Right lobe of liver (tissue), 6 donors: ENCODE results near the gene RASSF5. TPM values are rescaled to one million over a fixed set of nuclear protein-coding genes. Genes with fewer than 3 reads are reported as not detected.

Experiments used
- ATAC-seq, 4 donors: fragments of 200-7000 bp; cut with Tn5 transposase; one replicate each; pipeline ENCODE4 v1.9.1; 2020; ENCODE audit warnings: mild to moderate bottlenecking in 4 of 4, moderate library complexity in 4 of 4
- DNase-seq, 3 donors: peaks; one replicate each; pipeline ENCODE4 v3.0.0-alpha.2; 2020
- H3K27ac ChIP-seq, 3 donors: fragments of 200-600 bp; one replicate each; pipeline ENCODE4 v1.8.0; 2022
- H3K27me3 ChIP-seq, 2 donors: fragments of 200-600 bp; one replicate each; pipeline ENCODE4 v1.8.0; 2022
- H3K36me3 ChIP-seq, 4 donors: fragments of 200-600 bp; sonication (generic) in 1 of 4; one replicate each; pipeline versions ENCODE4 v1.5.1 to v1.8.0; 2017 to 2022; ENCODE audit warnings: control low read depth in 1 of 4
- H3K4me1 ChIP-seq, 4 donors: fragments of 200-600 bp; sonication (generic) in 1 of 4; one replicate each; pipeline versions ENCODE4 v1.5.1 to v1.8.0; 2017 to 2022; ENCODE audit warnings: control low read depth in 1 of 4
- H3K4me3 ChIP-seq, 3 donors: fragments of 200-600 bp; one replicate each; pipeline ENCODE4 v1.8.0; 2022
- H3K9me3 ChIP-seq, 4 donors: fragments of 200-600 bp; sonication (generic) in 1 of 4; one replicate each; pipeline versions ENCODE4 v1.5.1 to v1.8.0; 2017 to 2022; ENCODE audit warnings: control low read depth in 1 of 4
- POLR2A ChIP-seq: fragments of 450-650 bp; IDR thresholded peaks from one replicate; pipeline ENCODE4 v1.6.1; 2017; ENCODE audit warnings: antibody characterized with exemption, mild to moderate bottlenecking
- WGBS: methylation state at CpG from one replicate; pipeline ENCODE4 v1.1.6; 2018; ENCODE audit warnings: low coverage, low lambda C conversion rate; ENCODE audit not compliant: insufficient coverage; ENCODE audit errors: missing lambda C conversion rate; 5-methylcytosine and 5-hydroxymethylcytosine counted together
- intact Hi-C, 2 donors: fragments of 100-400 bp; cut with DNase I; formaldehyde crosslinking; loops; one replicate each; pipeline versions ENCODE4 v1.11.2 to v1.14.1; 2022
- total RNA-seq, 6 experiments: library from RNA; depleted of rRNA in 2 of 6; stranded (reverse); fragments of >200 nt in 2 of 6; fragmentation: NEBNext Ultra II Directional in 3 of 6; extraction: Animal tissue kit (Norgen Biotek cat#: 25700) in 3 of 6; gene quantifications; one replicate each; pipeline versions ENCODE4 v1.1.0 to v1.2.4, GENCODE V29; 2016 to 2023
- TF ChIP-seq, protein P1 (sequence below), 4 donors: fragments of 200-600 bp in 3 of 4; fragments of 450-650 bp in 1 of 4; IDR thresholded peaks; one replicate each; pipeline versions ENCODE4 v1.5.1 to v1.8.0; 2016 to 2022; ENCODE audit warnings: antibody characterized with exemption in 4 of 4, mild to moderate bottlenecking in 2 of 4
- donor health status: DM: no; HTN: yes; CAD: no.
- donor health status: DM: no; HTN: no; CAD: no.
- donor health status: DM: no; HTN: no; CAD: no.
- donor health status: DM: no; HTN: yes; CAD: no.
- donor health status: DM: no; HTN: yes; CAD: no.

RASSF5 gene
- total RNA-seq, 6 experiments from 2014 or later, result 8.1 to 18.8 (median 12.6) TPM

DNA sequence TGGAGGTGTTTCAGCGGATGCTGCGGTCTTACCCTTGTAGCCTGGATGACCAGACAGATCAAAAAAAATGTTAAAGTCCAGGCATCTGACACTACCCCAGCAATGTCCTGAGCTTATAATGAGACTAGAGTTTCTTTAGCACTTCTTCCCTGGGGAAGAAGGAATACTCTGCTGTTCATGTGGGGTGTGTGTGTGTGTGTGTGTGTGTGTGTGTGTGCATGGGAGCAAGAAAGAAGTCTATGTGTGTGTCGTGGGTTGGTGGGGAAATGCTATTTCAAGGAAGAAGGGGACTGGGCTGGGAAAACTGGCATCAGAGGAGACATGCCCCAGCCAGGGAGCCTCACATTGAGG, 3.0 kb upstream of the RASSF5 start:
- no peak overlapping the region for H3K4me3 ChIP-seq
- no peaks in the 10 kb centered on the region for H3K27me3 ChIP-seq
- no peaks in the 10 kb centered on the region for H3K36me3 ChIP-seq
- intact Hi-C loops, result loop anchor here in 1 of 2 donors (5.0 kb wide), 1 partner anchor 38 kb away; no protein-coding TSS in a partner anchor
- DNase-seq, result no peak
- no peak for TF ChIP-seq POLR2A
- TF ChIP-seq, protein P1, sequence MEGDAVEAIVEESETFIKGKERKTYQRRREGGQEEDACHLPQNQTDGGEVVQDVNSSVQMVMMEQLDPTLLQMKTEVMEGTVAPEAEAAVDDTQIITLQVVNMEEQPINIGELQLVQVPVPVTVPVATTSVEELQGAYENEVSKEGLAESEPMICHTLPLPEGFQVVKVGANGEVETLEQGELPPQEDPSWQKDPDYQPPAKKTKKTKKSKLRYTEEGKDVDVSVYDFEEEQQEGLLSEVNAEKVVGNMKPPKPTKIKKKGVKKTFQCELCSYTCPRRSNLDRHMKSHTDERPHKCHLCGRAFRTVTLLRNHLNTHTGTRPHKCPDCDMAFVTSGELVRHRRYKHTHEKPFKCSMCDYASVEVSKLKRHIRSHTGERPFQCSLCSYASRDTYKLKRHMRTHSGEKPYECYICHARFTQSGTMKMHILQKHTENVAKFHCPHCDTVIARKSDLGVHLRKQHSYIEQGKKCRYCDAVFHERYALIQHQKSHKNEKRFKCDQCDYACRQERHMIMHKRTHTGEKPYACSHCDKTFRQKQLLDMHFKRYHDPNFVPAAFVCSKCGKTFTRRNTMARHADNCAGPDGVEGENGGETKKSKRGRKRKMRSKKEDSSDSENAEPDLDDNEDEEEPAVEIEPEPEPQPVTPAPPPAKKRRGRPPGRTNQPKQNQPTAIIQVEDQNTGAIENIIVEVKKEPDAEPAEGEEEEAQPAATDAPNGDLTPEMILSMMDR (IDR thresholded peaks at IDR 0.05), result no peak
- no peak for ATAC-seq
- no peak overlapping the region for H3K27ac ChIP-seq
- WGBS, result 31% methylated on average over 3 of the region's 3 CpGs
- H3K4me1 ChIP-seq, result peaks cover 0 to 41% (median 8%) of the 10 kb centered on the region in 4 donors
- no peaks in the 10 kb centered on the region for H3K9me3 ChIP-seq

DNA sequence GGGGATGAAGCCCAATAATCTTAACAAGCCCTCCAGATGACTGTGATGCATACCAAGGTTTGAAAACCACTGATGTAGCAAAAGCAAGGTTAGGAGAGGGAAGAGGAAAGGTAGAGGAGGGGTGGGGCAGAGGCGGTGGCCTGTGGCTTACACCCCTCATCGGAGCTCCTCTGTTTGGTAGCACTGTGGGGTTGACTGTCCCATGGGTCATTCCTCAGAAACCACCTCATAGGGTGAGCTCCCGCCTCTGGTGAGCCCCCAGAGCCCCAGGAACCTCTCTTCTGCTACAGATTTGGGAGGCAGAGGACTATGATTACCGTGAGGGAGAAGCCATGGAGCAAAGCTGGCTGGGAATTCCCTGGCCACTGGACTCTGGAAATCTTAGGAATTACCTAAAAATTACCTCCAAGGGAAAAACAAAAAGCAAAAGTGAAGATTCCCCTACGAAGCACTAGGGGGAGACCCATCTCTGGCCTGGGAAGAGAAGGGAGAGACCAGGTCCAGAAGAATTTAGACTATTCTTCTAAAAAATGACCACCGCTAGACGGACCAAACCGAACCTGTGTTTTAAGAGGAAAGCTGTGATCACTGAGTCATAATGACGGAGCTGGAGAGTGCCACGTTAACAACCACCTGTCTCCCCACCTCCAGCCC, 1.5 kb upstream of the RASSF5 start:
- no peaks in the 10 kb centered on the region for H3K36me3 ChIP-seq
- DNase-seq (peak in 1 of 3 donors; percentile 25), ATAC-seq (peak in 2 of 4 donors; percentile 6 to 24)
- H3K4me1 ChIP-seq, result peaks cover 0 to 49% (median 11%) of the 10 kb centered on the region in 4 donors
- intact Hi-C loops, result no loop called here
- TF ChIP-seq, protein P1 (IDR thresholded peaks at IDR 0.05), result peak; percentile 53 to 73 (median 69)
- TF ChIP-seq POLR2A, result no peak
- no peak overlapping the region for H3K4me3 ChIP-seq
- H3K27me3 ChIP-seq, result no peaks in the 10 kb centered on the region
- peak overlapping the region in 1 of 3 donors; percentile 95 for H3K27ac ChIP-seq
- H3K9me3 ChIP-seq, result no peaks in the 10 kb centered on the region
- 15% methylated on average over 8 of the region's 10 CpGs for WGBS

DNA sequence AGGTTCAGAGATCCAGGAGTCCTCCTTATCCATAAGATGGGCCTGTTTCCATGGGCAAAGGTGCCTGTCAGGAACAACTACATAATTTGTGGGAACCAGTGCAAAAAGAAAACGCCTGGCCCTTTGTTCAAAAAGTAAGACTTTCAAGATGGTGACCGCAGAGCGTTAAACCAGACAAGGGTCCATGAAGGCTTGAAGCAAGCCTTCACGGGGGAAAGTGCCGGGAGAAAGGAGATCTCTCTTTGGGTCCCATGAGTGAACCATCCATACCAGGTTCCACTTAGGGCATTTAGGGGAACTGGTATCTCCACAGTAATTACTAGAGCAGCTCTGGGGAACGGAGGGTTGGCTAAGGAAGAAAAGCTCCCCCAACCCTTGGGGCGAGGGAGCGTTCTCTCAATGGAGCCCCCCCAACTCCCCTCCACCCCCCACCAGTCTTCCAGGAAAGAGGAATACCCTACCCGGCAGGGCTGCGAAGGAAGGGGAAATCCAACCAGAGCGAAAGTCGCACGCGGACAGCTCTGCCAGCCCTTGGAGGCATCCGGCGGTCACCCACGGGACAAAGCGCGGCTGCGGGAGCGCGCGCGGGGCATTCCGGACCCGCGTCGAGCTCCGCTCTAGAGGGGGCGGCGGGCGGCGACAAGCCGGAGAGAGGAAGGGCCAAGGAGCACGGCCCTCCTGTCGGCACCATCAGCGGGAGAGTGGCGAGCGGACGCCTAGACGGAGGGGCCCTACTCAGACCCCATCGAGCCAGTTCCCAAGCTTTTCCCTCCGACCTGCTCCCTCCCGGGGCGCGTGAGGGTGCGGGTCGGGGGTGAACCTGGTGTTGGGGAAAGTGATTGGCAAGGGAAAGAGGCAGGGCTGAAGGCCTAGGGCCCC, 687 bp upstream of the RASSF5 start:
- no peaks in the 10 kb centered on the region for H3K27me3 ChIP-seq
- DNase-seq (peak in 2 of 3 donors; percentile 73 to 79), ATAC-seq (peak; percentile 31 to 46 (median 36))
- peak overlapping the region; percentile 70 to 89 (median 78) for H3K4me3 ChIP-seq
- TF ChIP-seq, protein P1 (IDR thresholded peaks at IDR 0.05), result no peak
- no peak for TF ChIP-seq POLR2A
- no peaks in the 10 kb centered on the region for H3K36me3 ChIP-seq
- peak overlapping the region; percentile 55 to 95 (median 80) for H3K27ac ChIP-seq
- H3K9me3 ChIP-seq, result no peaks in the 10 kb centered on the region
- H3K4me1 ChIP-seq, result peaks cover 0 to 51% (median 12%) of the 10 kb centered on the region in 4 donors
- intact Hi-C loops, result no loop called here
- WGBS, result 74% methylated on average over 5 of the region's 48 CpGs

DNA sequence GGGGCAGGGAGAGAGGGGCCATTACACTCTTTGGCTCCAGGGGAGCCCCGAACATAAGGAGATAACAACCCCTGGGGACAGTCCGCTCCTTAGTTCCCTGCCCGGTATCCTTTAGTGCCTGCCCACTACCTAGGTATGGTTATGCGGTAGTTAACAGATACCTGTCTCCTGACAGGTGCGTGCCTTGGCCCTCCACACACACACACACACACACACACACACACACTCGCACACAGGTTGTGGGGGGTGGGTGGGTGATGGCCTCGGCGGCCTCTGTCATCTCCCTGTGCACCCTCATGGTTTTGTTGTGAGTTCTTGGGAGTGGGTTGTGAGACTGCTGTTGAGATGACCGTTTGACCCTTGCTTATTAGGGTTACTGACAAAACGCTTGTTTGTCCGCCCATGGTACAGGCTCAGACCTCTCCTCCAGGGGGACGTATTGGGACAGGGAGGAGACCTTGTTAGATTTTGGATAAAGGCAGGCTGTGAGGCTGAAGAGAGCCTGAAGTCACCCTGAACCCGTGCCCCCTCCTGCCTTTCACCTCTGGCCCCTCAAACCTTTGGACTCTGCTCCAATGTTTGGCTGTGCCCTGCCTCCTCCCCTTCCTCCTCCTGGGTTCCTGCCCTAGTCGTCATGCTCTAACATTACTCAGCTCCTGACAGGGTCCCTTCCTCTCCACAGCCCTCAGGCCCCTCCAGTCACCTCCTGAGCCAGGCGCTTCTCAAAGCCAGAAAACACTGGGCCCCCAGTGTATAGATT, 979 bp downstream of the RASSF5 start:
- peak; percentile 67 to 88 (median 83) for DNase-seq
- TF ChIP-seq POLR2A, result no peak
- TF ChIP-seq, protein P1 (IDR thresholded peaks at IDR 0.05), result no peak
- Histone ChIP-seq H3K36me3 (no peaks in the 10 kb centered on the region), H3K27ac (peak overlapping the region; percentile 55 to 95 (median 80)), H3K27me3 (no peaks in the 10 kb centered on the region), H3K4me1 (peaks cover 0 to 50% (median 13%) of the 10 kb centered on the region in 4 donors), H3K9me3 (no peaks in the 10 kb centered on the region), H3K4me3 (peak overlapping the region; percentile 70 to 89 (median 78))
- 7% methylated on average over 11 of the region's 15 CpGs for WGBS
- intact Hi-C loops, result no loop called here
- peak; percentile 58 to 67 (median 65) for ATAC-seq
